ENCODE measurements around the gene RARRES1.
"Not testable (repeated sequence)": the region's sequence is repeated elsewhere in the genome, so short reads cannot be mapped to it uniquely, and the experiment has no call there.

RARRES1 gene

GRCh38 chr3:158693866-158694456 is 38.3 kb downstream of the RARRES1 start:
- not testable (repeated sequence) for DNase-seq (ENCODE audit: low spot score)

- peak; percentile 72 for DNase-seq (ENCODE audit: low spot score)
Measured at GRCh38 chr3:158685159-158685558, 47.1 kb downstream of the RARRES1 start.

GRCh38 chr3:158683230-158683962 is 48.9 kb downstream of the RARRES1 start:
- no peak for DNase-seq (ENCODE audit: low spot score)

GRCh38 chr3:158680861-158681260 is 51.4 kb downstream of the RARRES1 start:
- DNase-seq (ENCODE audit: low spot score): no peak

- DNase-seq (ENCODE audit: low spot score): no peak
Measured at GRCh38 chr3:158679547-158680000, 52.7 kb downstream of the RARRES1 start.

GRCh38 chr3:158678687-158679086 is 53.6 kb downstream of the RARRES1 start:
- DNase-seq (ENCODE audit: low spot score): no peak

- DNase-seq (ENCODE audit: low spot score): peak; percentile 78
Measured at GRCh38 chr3:158672215-158673176, 59.8 kb downstream of the RARRES1 start, which contains the start of gene LXN. LXN (minus strand) TSS chr3:158672648; CDS start chr3:158672478, 170 bp downstream.

GRCh38 chr3:158671821-158672214 is 60.4 kb downstream of the RARRES1 start:
- DNase-seq (ENCODE audit: low spot score): no peak

GRCh38 chr3:158668506-158668905 is 63.8 kb downstream of the RARRES1 start:
- DNase-seq (ENCODE audit: low spot score): no peak

- no peak for DNase-seq (ENCODE audit: low spot score)
Measured at GRCh38 chr3:158666416-158666815, 65.8 kb downstream of the RARRES1 start.

- no peak for DNase-seq (ENCODE audit: low spot score)
Measured at GRCh38 chr3:158663832-158664231, 68.4 kb downstream of the RARRES1 start.

GRCh38 chr3:158663246-158663645 is 69.0 kb downstream of the RARRES1 start:
- DNase-seq (ENCODE audit: low spot score): no peak

GRCh38 chr3:158660711-158661110 is 71.5 kb downstream of the RARRES1 start:
- no peak for DNase-seq (ENCODE audit: low spot score)

- peak; percentile 98 for DNase-seq (ENCODE audit: low spot score)
Measured at GRCh38 chr3:158659454-158660237, 72.6 kb downstream of the RARRES1 start.

- no peak for DNase-seq (ENCODE audit: low spot score)
Measured at GRCh38 chr3:158658889-158659288, 73.4 kb downstream of the RARRES1 start.

GRCh38 chr3:158652463-158652862 is 79.8 kb downstream of the RARRES1 start:
- no peak for DNase-seq (ENCODE audit: low spot score)

- no peak for DNase-seq (ENCODE audit: low spot score)
Measured at GRCh38 chr3:158651192-158651591, 81.1 kb downstream of the RARRES1 start.

- DNase-seq (ENCODE audit: low spot score): peak; percentile 86
Measured at GRCh38 chr3:158649791-158650190, 82.5 kb downstream of the RARRES1 start.

All from kidney capillary endothelial cell (primary cell).